ENCODE results near the gene TRIM26. TPM values are rescaled to one million over a fixed set of nuclear protein-coding genes. Genes with fewer than 3 reads are reported as not detected.

The TRIM26 gene
- total and polyA plus RNA-seq, 2 of the 13 experiments (the other 11 are each of a cell fraction or from before 2014, with no cell fraction given): 27.1 to 38.7 TPM

DNA sequence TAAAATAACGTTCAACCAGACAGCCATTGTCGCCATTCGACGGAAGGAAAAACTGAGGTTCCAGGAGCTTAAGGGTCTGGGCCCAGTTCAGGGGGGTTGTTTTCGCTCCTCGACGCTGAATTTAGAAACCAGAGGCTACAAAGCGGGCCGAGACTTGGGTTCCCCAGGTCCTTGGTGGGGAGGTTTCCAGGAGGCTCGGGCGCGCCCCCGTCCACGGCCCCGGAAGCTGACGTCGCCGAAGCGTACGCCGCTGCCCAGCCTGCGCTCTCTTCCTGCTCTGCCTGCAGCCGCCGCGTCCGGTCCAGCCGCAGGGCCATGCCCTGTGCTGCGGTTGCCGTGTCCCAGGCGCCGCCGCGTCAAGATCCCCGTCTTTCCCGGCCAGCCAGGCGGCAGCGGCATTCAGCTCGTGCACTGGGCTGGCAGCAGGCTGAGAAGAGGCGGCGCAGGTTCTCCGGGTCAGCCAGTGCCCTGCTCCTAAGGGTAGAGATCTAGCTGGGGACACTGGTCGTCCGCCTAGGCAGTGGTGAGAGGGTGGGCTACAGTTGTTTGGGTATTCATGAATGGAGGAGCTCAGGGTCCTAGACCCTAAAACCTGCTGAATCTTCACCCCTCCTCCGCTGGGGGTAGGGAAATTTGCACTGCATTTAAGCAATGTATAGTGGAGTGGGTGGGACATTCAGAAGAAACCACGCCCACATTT, 901 bp upstream of the TRIM26 start (continued):
- TF ChIP-seq RNF219 (CRISPR knock-in tag; IDR thresholded peaks at IDR 0.05) (no peak), ZNF281 (CRISPR knock-in tag; IDR thresholded peaks at IDR 0.05; ENCODE audit: borderline replicate concordance) (peak; percentile 63), JUNB (CRISPR knock-in tag; IDR thresholded peaks at IDR 0.05; ENCODE audit: borderline replicate concordance) (no peak), REST (IDR thresholded peaks at IDR 0.05; ENCODE audit: borderline replicate concordance in 1 of 2, low read depth in 1 of 2, low read length in 2 of 2) (no peak; a peak in 1 of 4 replicates), PITX1 (CRISPR knock-in tag; IDR thresholded peaks at IDR 0.05) (peak; percentile 85), FOSL2 (CRISPR knock-in tag; IDR thresholded peaks at IDR 0.05) (peak; percentile 52), BCL3 (CRISPR knock-in tag; IDR thresholded peaks at IDR 0.05) (no peak; the same call in none of the 2 replicates), KLF12 (CRISPR knock-in tag; IDR thresholded peaks at IDR 0.05; ENCODE audit: borderline replicate concordance) (peak; percentile 69), ZNF326 (CRISPR knock-in tag; IDR thresholded peaks at IDR 0.05; ENCODE audit: borderline replicate concordance) (no peak), ZNF784 (CRISPR knock-in tag; IDR thresholded peaks at IDR 0.05; ENCODE audit: borderline replicate concordance) (no peak), SKI (IDR thresholded peaks at IDR 0.05; ENCODE audit: partially characterized antibody) (peak; percentile 56)
- TF ChIP-seq, protein P1, sequence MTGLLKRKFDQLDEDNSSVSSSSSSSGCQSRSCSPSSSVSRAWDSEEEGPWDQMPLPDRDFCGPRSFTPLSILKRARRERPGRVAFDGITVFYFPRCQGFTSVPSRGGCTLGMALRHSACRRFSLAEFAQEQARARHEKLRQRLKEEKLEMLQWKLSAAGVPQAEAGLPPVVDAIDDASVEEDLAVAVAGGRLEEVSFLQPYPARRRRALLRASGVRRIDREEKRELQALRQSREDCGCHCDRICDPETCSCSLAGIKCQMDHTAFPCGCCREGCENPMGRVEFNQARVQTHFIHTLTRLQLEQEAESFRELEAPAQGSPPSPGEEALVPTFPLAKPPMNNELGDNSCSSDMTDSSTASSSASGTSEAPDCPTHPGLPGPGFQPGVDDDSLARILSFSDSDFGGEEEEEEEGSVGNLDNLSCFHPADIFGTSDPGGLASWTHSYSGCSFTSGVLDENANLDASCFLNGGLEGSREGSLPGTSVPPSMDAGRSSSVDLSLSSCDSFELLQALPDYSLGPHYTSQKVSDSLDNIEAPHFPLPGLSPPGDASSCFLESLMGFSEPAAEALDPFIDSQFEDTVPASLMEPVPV (CRISPR knock-in tag; IDR thresholded peaks at IDR 0.05): peak; percentile 90
- TF ChIP-seq, protein P2, sequence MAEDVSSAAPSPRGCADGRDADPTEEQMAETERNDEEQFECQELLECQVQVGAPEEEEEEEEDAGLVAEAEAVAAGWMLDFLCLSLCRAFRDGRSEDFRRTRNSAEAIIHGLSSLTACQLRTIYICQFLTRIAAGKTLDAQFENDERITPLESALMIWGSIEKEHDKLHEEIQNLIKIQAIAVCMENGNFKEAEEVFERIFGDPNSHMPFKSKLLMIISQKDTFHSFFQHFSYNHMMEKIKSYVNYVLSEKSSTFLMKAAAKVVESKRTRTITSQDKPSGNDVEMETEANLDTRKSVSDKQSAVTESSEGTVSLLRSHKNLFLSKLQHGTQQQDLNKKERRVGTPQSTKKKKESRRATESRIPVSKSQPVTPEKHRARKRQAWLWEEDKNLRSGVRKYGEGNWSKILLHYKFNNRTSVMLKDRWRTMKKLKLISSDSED (CRISPR knock-in tag; IDR thresholded peaks at IDR 0.05): no peak
